ENCODE results near the gene PTH2R. TPM values are rescaled to one million over a fixed set of nuclear protein-coding genes. Genes with fewer than 3 reads are reported as not detected.

PTH2R gene
- total RNA-seq, 1 experiment from 2014 or later = 0.12 TPM

DNA sequence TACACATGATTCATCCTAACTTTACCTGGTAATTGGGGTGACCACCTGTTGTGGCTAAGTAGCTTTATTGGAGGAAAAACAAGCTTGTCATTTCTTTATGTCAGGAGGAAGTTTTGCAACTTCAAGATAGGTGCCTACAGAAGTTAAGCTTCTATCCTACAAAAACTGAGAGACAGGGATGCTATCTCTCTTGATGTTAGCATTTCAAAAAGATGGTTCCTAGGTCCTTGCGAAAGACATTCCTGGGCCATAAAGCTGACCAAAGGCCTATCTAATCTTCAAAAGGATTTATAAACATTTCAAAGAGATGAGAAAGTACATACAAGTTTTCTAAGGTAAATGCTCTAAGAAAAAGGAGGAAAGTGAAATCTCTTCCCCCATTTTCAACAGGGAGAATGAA lies 61.0 kb downstream of the PTH2R start:
- no peak overlapping the region for H2AFZ ChIP-seq (ENCODE audit: low read depth, low read length, poor library complexity, severe bottlenecking)
- H4K20me1 ChIP-seq (ENCODE audit: insufficient read depth) = no peaks in the 10 kb centered on the region
- ChIA-PET POLR2A (no interaction called here), CTCF (interaction anchor here (1.7 kb wide), 2 partner anchors 12 to 316 kb away, joined by 3 to 5 read pairs; no protein-coding TSS in a partner anchor), RAD21 (ENCODE audit: low non-redundant PET in 1 of 2, low total read pairs in 2 of 2, uncharacterized antibody in 2 of 2, unreplicated experiment in 2 of 2) (no interaction called here)
- intact Hi-C loops (cut with micrococcal nuclease) = loop anchor here (2.0 kb wide), 1 partner anchor 853 kb away; no protein-coding TSS in a partner anchor
- H3K4me3 ChIP-seq (replicated peaks in 1 of 2; ENCODE audit: low read depth in 1 of 2, low read length in 2 of 2) = no peak overlapping the region
- TF ChIP-seq ZNF274 (IDR thresholded peaks at IDR 0.05; ENCODE audit: low read depth, low read length) = no peak
- TF ChIP-seq, protein P1, sequence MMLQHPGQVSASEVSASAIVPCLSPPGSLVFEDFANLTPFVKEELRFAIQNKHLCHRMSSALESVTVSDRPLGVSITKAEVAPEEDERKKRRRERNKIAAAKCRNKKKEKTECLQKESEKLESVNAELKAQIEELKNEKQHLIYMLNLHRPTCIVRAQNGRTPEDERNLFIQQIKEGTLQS (IDR thresholded peaks at IDR 0.05) = no peak
- no peak for TF ChIP-seq SP1 (IDR thresholded peaks at IDR 0.05; ENCODE audit: low read depth)
- no peak for TF ChIP-seq EZH2phosphoT487 (IDR thresholded peaks at IDR 0.05; ENCODE audit: borderline replicate concordance)
- no peak for TF ChIP-seq CBX3 (IDR thresholded peaks at IDR 0.05; ENCODE audit: low read depth)
- no peak for TF ChIP-seq ELF1 (IDR thresholded peaks at IDR 0.05; ENCODE audit: borderline replicate concordance, low read depth)
- TF ChIP-seq, protein P2, sequence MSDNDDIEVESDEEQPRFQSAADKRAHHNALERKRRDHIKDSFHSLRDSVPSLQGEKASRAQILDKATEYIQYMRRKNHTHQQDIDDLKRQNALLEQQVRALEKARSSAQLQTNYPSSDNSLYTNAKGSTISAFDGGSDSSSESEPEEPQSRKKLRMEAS (IDR thresholded peaks at IDR 0.05) = no peak
- TF ChIP-seq SRF (IDR thresholded peaks at IDR 0.05; ENCODE audit: low read depth) = no peak
- TF ChIP-seq CTCF (IDR thresholded peaks at IDR 0.05 in 2 of 3, conservative IDR thresholded peaks at IDR 0.05 in 1 of 3; ENCODE audit: borderline replicate concordance in 1 of 3, insufficient read depth in 1 of 3, low read depth in 2 of 3, low read length in 2 of 3) = no peak
- ATAC-seq (no peak), DNase-seq (ENCODE audit: low read depth, low spot score) (no peak)
- H3K9me2 ChIP-seq (ENCODE audit: insufficient read depth) = no peaks in the 10 kb centered on the region
- no peaks in the 10 kb centered on the region for H3K27me3 ChIP-seq (ENCODE audit: insufficient read depth, low read length)
- H3K27ac ChIP-seq (ENCODE audit: low read depth, low read length) = no peak overlapping the region
- no peak overlapping the region for H3K4me2 ChIP-seq (ENCODE audit: low read length)
- no TSS peak for BruUV-seq (replicated peaks)
- no peaks in the 10 kb centered on the region for H3K9me3 ChIP-seq (ENCODE audit: control insufficient read depth in 1 of 2, insufficient read depth in 1 of 2, low read depth in 1 of 2, low read length in 2 of 2)
- H3K79me2 ChIP-seq (ENCODE audit: insufficient read depth, low read length) = no peaks in the 10 kb centered on the region
- H3K9ac ChIP-seq (ENCODE audit: low read length) = no peak overlapping the region
- no peaks in the 10 kb centered on the region for H3K4me1 ChIP-seq (ENCODE audit: control insufficient read depth in 1 of 2, insufficient read depth in 2 of 2, low read length in 2 of 2)
- H3K36me3 ChIP-seq (ENCODE audit: control insufficient read depth in 1 of 2, insufficient read depth in 2 of 2, low read length in 2 of 2) = no peaks in the 10 kb centered on the region

Measured in HCT116 (cell line).